22Rv1 (cell line): Measurements from ENCODE around the gene GASK1A.

Experiments
- CTCF ChIP-seq: fragments of 450-650 bp; IDR thresholded peaks from 2 replicates; pipeline ENCODE4 v1.5.1; 2017; ENCODE audit warnings: mild to moderate bottlenecking
- ZFX ChIP-seq: fragments of 450-650 bp; IDR thresholded peaks from 2 replicates; pipeline ENCODE4 v1.6.1; 2017; ENCODE audit warnings: antibody characterized with exemption, borderline replicate concordance

GRCh38 chr3:43041517-43041916 lies 62.4 kb downstream of the GASK1A start:
- TF ChIP-seq CTCF (no peak), ZFX (no peak)
